B cell (primary cell): ENCODE measurements around the gene SH3BGRL3.

Experiments
- CTCF ChIP-seq: fragments of 200-600 bp; IDR thresholded peaks from one replicate; pipeline ENCODE4 v1.8.0; 2022; ENCODE audit warnings: antibody characterized with exemption, mild to moderate bottlenecking
- EZH2 ChIP-seq: IDR thresholded peaks from 2 replicates; pipeline ENCODE4 v1.6.1; 2012; ENCODE audit warnings: borderline replicate concordance, low read depth, mild to moderate bottlenecking, moderate library complexity, low read length; ENCODE audit not compliant: insufficient read depth, poor library complexity, severe bottlenecking

GRCh38 chr1:26281091-26281958, 1.4 kb downstream of the SH3BGRL3 start:
- no peak for TF ChIP-seq CTCF
- TF ChIP-seq EZH2, result no peak
